ENCODE results near the gene ERGIC3.
"Not testable (repeated sequence)": the region's sequence is repeated elsewhere in the genome, so short reads cannot be mapped to it uniquely, and the experiment has no call there.

ERGIC3 gene

DNA sequence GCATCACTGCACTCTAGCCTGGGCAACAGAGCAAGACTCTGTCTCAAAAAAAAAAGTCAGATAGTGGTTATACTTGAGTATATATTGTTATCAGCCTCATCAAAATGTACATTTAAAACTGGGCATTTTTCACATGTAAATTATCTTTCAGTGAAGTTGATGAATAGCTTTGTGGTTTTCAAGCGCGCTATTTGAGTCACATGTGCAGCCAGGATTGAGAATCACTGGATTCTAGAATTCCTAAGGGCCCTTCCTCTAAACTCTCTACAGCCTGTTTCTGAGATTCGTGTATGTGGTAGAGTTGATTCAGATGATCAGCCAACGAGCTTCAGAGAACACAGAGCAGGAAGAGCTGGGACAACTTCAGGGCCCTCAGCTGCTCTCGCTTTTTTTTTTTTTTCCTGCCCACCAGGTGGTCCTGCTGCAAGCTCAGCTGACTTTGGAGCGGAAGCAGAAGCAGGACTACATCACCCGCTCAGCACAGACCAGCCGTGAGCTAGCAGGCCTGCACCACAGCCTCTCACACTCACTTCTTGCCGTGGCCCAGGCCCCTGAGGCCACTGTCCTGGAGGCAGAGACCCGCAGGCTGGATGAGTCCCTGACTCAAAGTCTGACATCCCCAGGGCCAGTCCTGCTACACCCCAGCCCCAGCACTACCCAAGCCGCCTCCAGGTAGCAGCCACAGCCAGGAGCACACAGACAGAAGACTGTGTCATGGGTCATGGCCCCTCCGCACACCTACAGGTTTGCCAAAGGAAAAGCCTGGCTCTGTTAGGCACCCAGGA is 30.7 kb upstream of the ERGIC3 start:
- H3K4me3 ChIP-seq (ENCODE audit: low read length), result no peak overlapping the region
- TF ChIP-seq, protein P1, sequence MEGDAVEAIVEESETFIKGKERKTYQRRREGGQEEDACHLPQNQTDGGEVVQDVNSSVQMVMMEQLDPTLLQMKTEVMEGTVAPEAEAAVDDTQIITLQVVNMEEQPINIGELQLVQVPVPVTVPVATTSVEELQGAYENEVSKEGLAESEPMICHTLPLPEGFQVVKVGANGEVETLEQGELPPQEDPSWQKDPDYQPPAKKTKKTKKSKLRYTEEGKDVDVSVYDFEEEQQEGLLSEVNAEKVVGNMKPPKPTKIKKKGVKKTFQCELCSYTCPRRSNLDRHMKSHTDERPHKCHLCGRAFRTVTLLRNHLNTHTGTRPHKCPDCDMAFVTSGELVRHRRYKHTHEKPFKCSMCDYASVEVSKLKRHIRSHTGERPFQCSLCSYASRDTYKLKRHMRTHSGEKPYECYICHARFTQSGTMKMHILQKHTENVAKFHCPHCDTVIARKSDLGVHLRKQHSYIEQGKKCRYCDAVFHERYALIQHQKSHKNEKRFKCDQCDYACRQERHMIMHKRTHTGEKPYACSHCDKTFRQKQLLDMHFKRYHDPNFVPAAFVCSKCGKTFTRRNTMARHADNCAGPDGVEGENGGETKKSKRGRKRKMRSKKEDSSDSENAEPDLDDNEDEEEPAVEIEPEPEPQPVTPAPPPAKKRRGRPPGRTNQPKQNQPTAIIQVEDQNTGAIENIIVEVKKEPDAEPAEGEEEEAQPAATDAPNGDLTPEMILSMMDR (IDR thresholded peaks at IDR 0.05; ENCODE audit: insufficient read depth, low read depth, low read length, missing control alignments), result no peak
- no peak for DNase-seq (ENCODE audit: low read depth)

DNA sequence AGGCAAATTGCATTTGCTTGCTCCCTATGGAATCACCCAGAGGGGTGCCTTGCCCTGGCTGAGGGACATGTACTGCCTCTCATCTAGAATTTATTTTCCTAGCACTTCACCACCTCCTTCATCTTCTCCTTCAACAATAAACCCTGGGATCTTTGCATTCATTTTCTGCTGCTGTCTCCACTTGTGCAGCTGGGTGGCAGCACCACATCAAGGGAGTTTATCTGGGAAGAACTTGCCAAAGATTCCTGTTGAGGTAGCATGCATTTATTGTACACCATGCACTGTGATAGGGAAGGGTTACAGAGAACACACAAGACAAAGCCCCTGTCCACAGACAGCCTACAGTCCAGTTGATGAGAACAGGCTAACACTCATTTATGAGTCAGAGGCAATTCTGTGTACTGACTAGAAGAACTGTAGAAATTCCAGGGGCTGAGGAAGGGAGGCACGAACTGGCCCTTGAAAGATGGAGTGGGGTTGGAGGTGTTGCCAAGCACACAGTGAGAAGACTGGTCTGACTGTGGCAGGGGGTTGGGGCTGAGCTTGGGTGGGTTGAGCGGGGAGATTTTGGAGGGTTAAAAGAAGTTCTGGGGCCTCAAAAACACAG is 30.0 kb upstream of the ERGIC3 start:
- peak; percentile 58 for DNase-seq (ENCODE audit: low read depth)
- TF ChIP-seq, protein P1 (IDR thresholded peaks at IDR 0.05; ENCODE audit: insufficient read depth, low read depth, low read length, missing control alignments), result peak; percentile 77
- no peak overlapping the region for H3K4me3 ChIP-seq (ENCODE audit: low read length)

DNA sequence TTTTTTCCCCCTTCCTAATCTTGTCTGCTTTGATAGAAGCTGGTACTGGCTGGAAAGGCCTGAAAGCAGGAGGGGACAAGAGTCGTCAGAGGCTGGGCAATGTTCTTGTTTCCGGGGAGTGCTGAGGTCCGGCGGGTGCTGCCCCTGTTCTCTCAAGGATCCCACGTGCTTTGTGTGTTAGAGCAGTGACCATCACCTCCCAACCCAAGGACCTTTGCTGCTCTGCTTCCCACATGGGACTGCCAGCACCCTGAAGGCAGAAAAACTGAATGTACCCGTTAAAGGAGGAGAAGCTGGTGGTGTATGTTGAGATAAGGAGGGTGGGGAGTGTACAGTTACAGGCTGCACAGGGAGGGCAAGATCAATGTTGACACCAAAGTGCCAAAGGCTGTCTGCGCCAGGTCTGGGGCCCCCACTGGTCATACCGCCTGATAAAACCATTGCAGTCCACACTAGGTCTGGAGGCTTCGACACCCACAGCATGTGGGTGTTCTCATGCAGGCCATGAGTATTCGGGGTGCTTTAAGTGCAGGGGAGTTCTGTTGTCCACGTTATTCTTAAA is 27.4 kb upstream of the ERGIC3 start:
- TF ChIP-seq, protein P1 (IDR thresholded peaks at IDR 0.05; ENCODE audit: insufficient read depth, low read depth, low read length, missing control alignments), result no peak
- H3K4me3 ChIP-seq (ENCODE audit: low read length), result no peak overlapping the region
- no peak for DNase-seq (ENCODE audit: low read depth)

DNA sequence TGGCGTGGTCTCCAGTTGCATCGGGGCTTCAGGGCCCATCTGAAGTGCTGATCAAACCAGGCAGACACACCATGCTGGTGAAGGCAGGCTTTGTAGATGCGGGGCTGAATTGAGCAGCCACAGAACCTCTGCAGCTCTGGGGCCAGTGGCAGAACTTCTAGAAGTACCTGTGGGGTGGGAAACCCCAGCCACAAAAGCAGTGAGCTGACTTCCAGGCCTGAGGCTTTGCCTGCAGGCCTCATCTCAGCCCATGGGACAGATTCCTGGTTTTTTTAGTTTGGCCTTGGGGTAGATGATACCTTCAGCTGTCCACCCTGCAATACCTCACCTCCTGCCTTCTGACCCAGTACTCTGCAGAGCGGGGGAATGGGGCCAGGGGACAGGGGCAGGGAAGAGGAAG is 26.5 kb upstream of the ERGIC3 start:
- H3K4me3 ChIP-seq (ENCODE audit: low read length), result no peak overlapping the region
- DNase-seq (ENCODE audit: low read depth), result no peak
- TF ChIP-seq, protein P1 (IDR thresholded peaks at IDR 0.05; ENCODE audit: insufficient read depth, low read depth, low read length, missing control alignments), result no peak

DNA sequence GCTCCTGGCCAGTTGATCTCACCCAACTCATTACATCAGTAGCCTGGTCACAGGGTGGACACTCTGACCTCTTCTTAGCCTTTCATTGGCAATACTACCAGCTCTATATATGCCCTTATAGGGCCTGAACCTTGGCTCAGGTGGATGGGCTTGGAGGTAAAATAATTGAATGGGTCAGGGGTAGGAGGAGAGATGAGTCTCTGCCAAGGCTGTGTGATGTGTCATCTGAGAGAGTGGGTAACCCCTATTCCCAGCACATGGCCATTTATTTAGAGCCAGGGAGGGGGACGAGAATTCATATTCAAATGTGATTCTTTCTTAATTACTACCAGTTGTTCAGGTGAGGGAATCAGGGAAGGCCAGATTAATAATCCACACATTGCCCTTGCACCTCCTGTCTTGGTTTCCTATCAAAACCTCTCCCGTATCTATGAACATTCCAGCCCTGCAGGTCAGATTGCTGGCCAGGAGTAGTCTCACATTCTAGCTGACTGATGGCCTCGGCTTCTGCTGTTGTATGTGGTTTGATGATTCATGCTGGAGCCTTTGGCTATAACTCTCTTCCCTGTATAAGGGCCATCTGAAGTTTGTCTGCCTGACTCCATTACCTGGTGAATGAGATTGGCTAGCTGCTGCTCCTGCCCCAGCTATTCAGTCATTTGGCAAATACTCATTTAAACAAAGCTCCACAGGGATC is 25.8 kb upstream of the ERGIC3 start:
- TF ChIP-seq, protein P1 (IDR thresholded peaks at IDR 0.05; ENCODE audit: insufficient read depth, low read depth, low read length, missing control alignments), result no peak
- peak; percentile 88 for DNase-seq (ENCODE audit: low read depth)
- H3K4me3 ChIP-seq (ENCODE audit: low read length), result no peak overlapping the region

DNA sequence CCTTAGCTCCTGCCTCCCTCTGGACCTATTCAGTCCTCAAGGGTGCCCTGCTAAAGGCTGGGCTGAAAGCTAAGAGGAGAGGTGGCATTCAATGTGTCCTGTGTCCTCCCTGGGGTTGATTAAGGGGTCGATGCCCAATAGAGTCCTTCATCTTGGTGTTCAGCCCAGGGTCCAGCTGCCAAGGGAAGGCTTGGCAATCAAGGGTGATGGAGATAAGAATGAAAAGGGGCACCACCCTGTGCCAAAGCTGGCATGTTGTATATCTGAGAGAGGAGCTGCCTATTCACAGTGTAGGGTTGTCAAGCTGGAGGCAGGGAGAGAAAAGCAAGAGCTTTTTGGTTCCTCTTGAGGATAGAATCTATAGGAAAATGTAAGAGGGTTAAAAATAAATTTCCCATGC is 24.8 kb upstream of the ERGIC3 start:
- TF ChIP-seq, protein P1 (IDR thresholded peaks at IDR 0.05; ENCODE audit: insufficient read depth, low read depth, low read length, missing control alignments), result no peak
- DNase-seq (ENCODE audit: low read depth), result no peak
- no peak overlapping the region for H3K4me3 ChIP-seq (ENCODE audit: low read length)

DNA sequence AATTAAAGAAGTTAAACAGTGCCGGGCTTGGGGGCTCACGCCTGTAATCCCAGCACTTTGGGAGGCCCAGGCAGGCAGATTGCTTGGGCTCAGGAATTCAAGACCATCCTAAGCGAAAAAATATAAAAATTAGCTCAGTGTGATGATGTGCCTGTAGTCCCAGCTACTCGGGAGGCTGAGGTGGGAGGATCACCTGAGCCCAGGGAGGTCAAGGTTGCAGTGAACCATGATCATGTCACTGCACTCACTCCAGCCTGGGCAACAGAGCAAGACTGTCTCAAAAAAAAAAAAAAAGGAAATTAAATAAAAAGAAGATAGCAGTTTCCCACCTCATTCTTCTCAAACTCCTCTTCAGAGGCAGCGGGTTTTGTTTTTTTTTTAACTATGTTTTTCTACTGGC is 24.1 kb upstream of the ERGIC3 start:
- H3K4me3 ChIP-seq (ENCODE audit: low read length); DNase-seq (ENCODE audit: low read depth): not testable (repeated sequence)
